NB4 (cell line): ENCODE results near the gene RDH13.
"Not testable (repeated sequence)": the region's sequence is repeated elsewhere in the genome, so short reads cannot be mapped to it uniquely, and the experiment has no call there.

Experiments used
- DNase-seq: peaks from one replicate; pipeline ENCODE4 v3.0.0; 2010; ENCODE audit warnings: low read depth
- H3K4me3 ChIP-seq: one replicate; pipeline ENCODE4 v1.5.1; 2011; ENCODE audit warnings: mild to moderate bottlenecking, low read depth, low read length, moderate library complexity
- CTCF ChIP-seq: IDR thresholded peaks from one replicate; pipeline ENCODE4 v1.5.1; 2012; ENCODE audit warnings: low read depth, low read length
- MAX ChIP-seq: IDR thresholded peaks from 2 replicates; pipeline ENCODE4 v1.6.1; 2011; ENCODE audit warnings: low read depth, low read length
- MYC ChIP-seq: IDR thresholded peaks from 2 replicates; pipeline ENCODE4 v1.6.1; 2011; ENCODE audit warnings: low read depth, low read length
- POLR2A ChIP-seq: IDR thresholded peaks from 2 replicates; pipeline ENCODE4 v1.6.1; 2011; ENCODE audit warnings: mild to moderate bottlenecking; ENCODE audit not compliant: insufficient read length; ENCODE audit errors: extremely low read depth

The RDH13 gene

GRCh38 chr19:55062735-55063491 lies at the start of gene RDH13:
Gene RDH13 (minus strand): TSS chr19:55063148. CDS start chr19:55063032, 116 bp downstream.
- peak within 1 kb of the TSS; percentile 68 for H3K4me3 ChIP-seq

GRCh38 chr19:55112246-55112776 lies 49.4 kb upstream of the RDH13 start:
- H3K4me3 ChIP-seq, result no peak overlapping the region
- TF ChIP-seq MAX (no peak), POLR2A (no peak), MYC (no peak), CTCF (no peak)
- DNase-seq, result no peak

More at GRCh38 chr19:55062735-55063491, at the start of gene RDH13:
- DNase-seq, result peak; percentile 91
- no peak for TF ChIP-seq CTCF
- peak; percentile 26; the same call in 1 of the 2 replicates for TF ChIP-seq MAX
- peak; percentile 30; the same call in 1 of the 2 replicates for TF ChIP-seq MYC
- TF ChIP-seq POLR2A, result peak; percentile 70

GRCh38 chr19:55111238-55111831 lies 48.4 kb upstream of the RDH13 start:
- TF ChIP-seq MAX, result no peak
- TF ChIP-seq MYC, result no peak
- no peak for TF ChIP-seq CTCF
- no peak for TF ChIP-seq POLR2A
- no peak overlapping the region for H3K4me3 ChIP-seq

GRCh38 chr19:55109527-55110291 lies 46.8 kb upstream of the RDH13 start:
- H3K4me3 ChIP-seq, result no peak overlapping the region
- no peak for DNase-seq
- TF ChIP-seq CTCF (no peak), POLR2A (no peak), MAX (no peak), MYC (no peak)

More at GRCh38 chr19:55111238-55111831, 48.4 kb upstream of the RDH13 start:
- no peak for DNase-seq

- not testable (repeated sequence) for H3K4me3 ChIP-seq, DNase-seq
Measured at GRCh38 chr19:55107252-55107651, 44.3 kb upstream of the RDH13 start.

GRCh38 chr19:55106591-55106990 lies 43.6 kb upstream of the RDH13 start:
- no peak for DNase-seq
- no peak overlapping the region for H3K4me3 ChIP-seq
- TF ChIP-seq MAX, result no peak
- no peak for TF ChIP-seq POLR2A
- TF ChIP-seq MYC, result no peak
- TF ChIP-seq CTCF, result no peak
